HCT116 (cell line): ENCODE data around the gene FAM219A. TPM values are rescaled to one million over a fixed set of nuclear protein-coding genes. Genes with fewer than 3 reads are reported as not detected.

Experiments
- ATAC-seq: fragments of 200-7000 bp; cut with Tn5 transposase; 2 replicates; pipeline ENCODE4 v1.9.1; 2020; ENCODE audit warnings: mild to moderate bottlenecking, moderate library complexity
- BruUV-seq: library from RNA; stranded (reverse); fragments of 400-500 nt; replicated peaks from 2 replicates; lab custom pipeline; 2021; lab: Mats Ljungman, UMichigan
- CTCF ChIA-PET: fragments of 300-600 bp; sonication (Branson Sonifier 250); formaldehyde crosslinking; loops from one replicate; lab custom pipeline; 2021; ENCODE audit warnings: antibody characterized with exemption; lab: Charles Lee
- POLR2A ChIA-PET: fragments of 300-600, 350-600 bp; sonication (Branson Sonifier 250); formaldehyde crosslinking; loops from one replicate; lab custom pipeline; 2021; ENCODE audit warnings: antibody characterized with exemption; lab: Charles Lee
- RAD21 ChIA-PET, 2 experiments: fragments of 300-600 bp; sonication (Branson Sonifier 250); formaldehyde crosslinking; loops; one replicate each; lab custom pipeline; 2023; ENCODE audit warnings: low total read pairs in 2 of 2; ENCODE audit not compliant: uncharacterized antibody in 2 of 2, unreplicated experiment in 2 of 2, low non-redundant PET in 1 of 2; lab: Charles Lee
- DNase-seq: peaks from one replicate; pipeline ENCODE4 v3.0.0-alpha.2; 2010; ENCODE audit warnings: low read depth, low spot score
- H2AFZ ChIP-seq: fragments of 200-600 bp; shearing (Covaris generic), sonication (generic); 2 replicates; pipeline ENCODE4 v1.6.1; 2017; ENCODE audit warnings: low read depth, mixed run types, mixed read lengths, antibody characterized with exemption, low read length; ENCODE audit not compliant: poor library complexity, severe bottlenecking
- H3K27ac ChIP-seq: 2 replicates; pipeline ENCODE4 v1.5.1; 2012; ENCODE audit warnings: low read depth, low read length
- H3K27me3 ChIP-seq: fragments of 200-600 bp; sonication (generic); 2 replicates; pipeline ENCODE4 v1.6.1; 2016; ENCODE audit warnings: mixed run types, low read length, mixed read lengths; ENCODE audit not compliant: insufficient read depth
- H3K36me3 ChIP-seq, 2 experiments: fragments of 200-500 bp in 1 of 2; fragments of 200-600 bp in 1 of 2; sonication (Bioruptor generic) in 1 of 2; sonication (generic) in 1 of 2; 2 replicates each; pipeline versions ENCODE4 v1.5.1 to v1.6.1; 2014 to 2016; ENCODE audit warnings: low read length in 2 of 2, inconsistent platforms in 1 of 2, mixed read lengths in 1 of 2, mixed run types in 1 of 2; ENCODE audit not compliant: insufficient read depth in 2 of 2, control insufficient read depth in 1 of 2
- H3K4me1 ChIP-seq, 2 experiments: fragments of 200-600 bp in 1 of 2; sonication (generic) in 1 of 2; 2 replicates each; pipeline versions ENCODE4 v1.5.1 to v1.6.1; 2012 to 2017; ENCODE audit warnings: low read length in 2 of 2, inconsistent platforms in 1 of 2, mild to moderate bottlenecking in 1 of 2, mixed read lengths in 1 of 2, mixed run types in 1 of 2, moderate library complexity in 1 of 2; ENCODE audit not compliant: insufficient read depth in 2 of 2, control insufficient read depth in 1 of 2
- H3K4me2 ChIP-seq: fragments of 200-600 bp; sonication (generic); 2 replicates; pipeline ENCODE4 v1.6.1; 2017; ENCODE audit warnings: mixed run types, low read length, mixed read lengths
- H3K4me3 ChIP-seq, 2 experiments: fragments of 200-600 bp in 1 of 2; sonication (generic) in 1 of 2; replicated peaks in 1 of 2; 2 replicates each; pipeline ENCODE4 v1.5.1; 2011 to 2016; ENCODE audit warnings: low read length in 2 of 2, control low read depth in 1 of 2, low read depth in 1 of 2, mild to moderate bottlenecking in 1 of 2, mixed read lengths in 1 of 2, mixed run types in 1 of 2
- H3K79me2 ChIP-seq: fragments of 200-600 bp; sonication (generic); 2 replicates; pipeline ENCODE4 v1.6.1; 2017; ENCODE audit warnings: mild to moderate bottlenecking, mixed run types, low read length, moderate library complexity, mixed read lengths; ENCODE audit not compliant: insufficient read depth
- H3K9ac ChIP-seq: fragments of 200-600 bp; sonication (generic); 2 replicates; pipeline ENCODE4 v1.6.1; 2016; ENCODE audit warnings: low read length, mixed read lengths
- H3K9me2 ChIP-seq: fragments of 200-600 bp; sonication (generic), shearing (Covaris generic); 2 replicates; pipeline ENCODE4 v1.6.1; 2017; ENCODE audit warnings: mixed run types, mild to moderate bottlenecking, moderate library complexity; ENCODE audit not compliant: insufficient read depth
- H3K9me3 ChIP-seq, 2 experiments: fragments of 200-500 bp in 1 of 2; fragments of 200-600 bp in 1 of 2; sonication (Bioruptor generic) in 1 of 2; sonication (generic) in 1 of 2; 2 replicates each; pipeline ENCODE4 v1.6.1; 2014 to 2017; ENCODE audit warnings: low read length in 2 of 2, mixed read lengths in 2 of 2, inconsistent platforms in 1 of 2, low read depth in 1 of 2, mild to moderate bottlenecking in 1 of 2, mixed run types in 1 of 2, moderate library complexity in 1 of 2; ENCODE audit not compliant: control insufficient read depth in 1 of 2, insufficient read depth in 1 of 2
- H4K20me1 ChIP-seq: fragments of 200-600 bp; sonication (generic), shearing (Covaris generic); 2 replicates; pipeline ENCODE4 v1.6.1; 2017; ENCODE audit warnings: mixed run types, mild to moderate bottlenecking, moderate library complexity; ENCODE audit not compliant: insufficient read depth
- CBX3 ChIP-seq: IDR thresholded peaks from 2 replicates; pipeline ENCODE4 v1.6.1; 2012; ENCODE audit warnings: low read depth
- EZH2 ChIP-seq: fragments of 200-600 bp; sonication (generic); IDR thresholded peaks from 2 replicates; pipeline ENCODE4 v1.6.1; 2017; ENCODE audit warnings: antibody characterized with exemption, mixed run types
- FOSL1 ChIP-seq: IDR thresholded peaks from 2 replicates; pipeline ENCODE4 v1.6.1; 2012; ENCODE audit warnings: low read depth
- JUND ChIP-seq: IDR thresholded peaks from 2 replicates; pipeline ENCODE4 v1.6.1; 2012
- POLR2A ChIP-seq: IDR thresholded peaks from 2 replicates; pipeline ENCODE4 v1.7.0; 2011; ENCODE audit warnings: borderline replicate concordance; ENCODE audit not compliant: insufficient read depth, insufficient read length; ENCODE audit errors: extremely low read depth
- RAD21 ChIP-seq: IDR thresholded peaks from 2 replicates; pipeline ENCODE4 v1.6.1; 2012; ENCODE audit warnings: low read depth, mild to moderate bottlenecking
- SRF ChIP-seq: IDR thresholded peaks from 2 replicates; pipeline ENCODE4 v1.6.1; 2012; ENCODE audit warnings: low read depth
- TCF7L2 ChIP-seq: IDR thresholded peaks from 2 replicates; pipeline ENCODE4 v1.7.0; 2011; ENCODE audit warnings: borderline replicate concordance, inconsistent platforms; ENCODE audit not compliant: insufficient read depth, insufficient read length; ENCODE audit errors: extremely low read depth
- ZFX ChIP-seq: fragments of 450-650 bp; IDR thresholded peaks from 2 replicates; pipeline ENCODE4 v1.6.1; 2017
- ZNF274 ChIP-seq: fragments of 200-500 bp; sonication (Bioruptor generic); IDR thresholded peaks from 2 replicates; pipeline ENCODE4 v1.6.1; 2014; ENCODE audit warnings: mild to moderate bottlenecking, low read depth, low read length, inconsistent platforms
- intact Hi-C: fragments of 100-400 bp; cut with micrococcal nuclease; formaldehyde crosslinking; loops from 2 replicates; pipeline ENCODE4 v1.10.0; 2022
- total RNA-seq: library from RNA; stranded (reverse); gene quantifications from one replicate; pipeline ENCODE4 v1.2.1, GENCODE V29; 2021; ENCODE audit not compliant: unreplicated experiment
- TF ChIP-seq, protein P1 (sequence below), 3 experiments: fragments of 200-600 bp in 1 of 3; sonication (generic) in 1 of 3; IDR thresholded peaks in 2 of 3; conservative IDR thresholded peaks in 1 of 3; 2 replicates each; pipeline ENCODE4 v1.5.1; 2012 to 2017; ENCODE audit warnings: low read depth in 2 of 3, low read length in 2 of 3, antibody characterized with exemption in 1 of 3, borderline replicate concordance in 1 of 3, control low read depth in 1 of 3, mild to moderate bottlenecking in 1 of 3, mixed read lengths in 1 of 3, mixed run types in 1 of 3, moderate library complexity in 1 of 3; ENCODE audit not compliant: insufficient read depth in 1 of 3
- TF ChIP-seq, protein P2 (sequence below): IDR thresholded peaks from 2 replicates; pipeline ENCODE4 v1.6.1; 2012

The FAM219A gene
- total RNA-seq, 1 experiment from 2014 or later: 13.4 TPM

DNA sequence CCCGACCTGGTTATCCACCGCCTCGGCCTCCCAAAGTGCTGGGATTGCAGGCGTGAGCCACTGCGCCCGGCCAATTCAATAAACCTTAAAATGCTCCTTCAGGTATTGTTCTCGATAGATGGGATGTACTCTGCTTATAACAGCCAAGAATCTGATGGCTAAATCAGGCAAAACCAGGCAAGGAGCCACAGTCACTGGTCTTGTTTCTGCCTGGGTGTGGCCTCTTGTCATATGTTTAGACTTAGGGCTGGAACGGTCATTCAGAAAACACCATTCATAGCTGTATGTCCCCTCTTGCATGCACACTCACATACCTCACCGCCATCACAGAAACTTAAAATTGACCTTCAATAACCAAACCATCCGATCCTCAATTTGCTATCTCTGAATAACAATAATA is 7.7 kb downstream of the FAM219A start:
- H3K79me2 ChIP-seq: peaks cover 4% of the 10 kb centered on the region
- CTCF ChIA-PET: no interaction called here

More for the DNA sequence above, 7.7 kb downstream of the FAM219A start:
- no TSS peak for BruUV-seq
- DNase-seq (no peak), ATAC-seq (no peak)
- Histone ChIP-seq H3K4me1 (peaks cover 4 to 21% of the 10 kb centered on the region in 2 experiments; a peak in 2 of 4 replicates), H2AFZ (no peak overlapping the region), H3K9ac (no peak overlapping the region), H3K9me3 (no peaks in the 10 kb centered on the region), H3K27me3 (no peaks in the 10 kb centered on the region), H4K20me1 (no peaks in the 10 kb centered on the region), H3K36me3 (no peaks in the 10 kb centered on the region), H3K27ac (no peak overlapping the region), H3K9me2 (no peaks in the 10 kb centered on the region), H3K4me2 (no peak overlapping the region), H3K4me3 (no peak overlapping the region)
- intact Hi-C loops: loop anchor here (10.0 kb wide), 1 partner anchor 406 kb away; the partner anchor contains the start of gene UBAP2
- ChIA-PET POLR2A (no interaction called here), RAD21 (no interaction called here)
- TF ChIP-seq, protein P1, sequence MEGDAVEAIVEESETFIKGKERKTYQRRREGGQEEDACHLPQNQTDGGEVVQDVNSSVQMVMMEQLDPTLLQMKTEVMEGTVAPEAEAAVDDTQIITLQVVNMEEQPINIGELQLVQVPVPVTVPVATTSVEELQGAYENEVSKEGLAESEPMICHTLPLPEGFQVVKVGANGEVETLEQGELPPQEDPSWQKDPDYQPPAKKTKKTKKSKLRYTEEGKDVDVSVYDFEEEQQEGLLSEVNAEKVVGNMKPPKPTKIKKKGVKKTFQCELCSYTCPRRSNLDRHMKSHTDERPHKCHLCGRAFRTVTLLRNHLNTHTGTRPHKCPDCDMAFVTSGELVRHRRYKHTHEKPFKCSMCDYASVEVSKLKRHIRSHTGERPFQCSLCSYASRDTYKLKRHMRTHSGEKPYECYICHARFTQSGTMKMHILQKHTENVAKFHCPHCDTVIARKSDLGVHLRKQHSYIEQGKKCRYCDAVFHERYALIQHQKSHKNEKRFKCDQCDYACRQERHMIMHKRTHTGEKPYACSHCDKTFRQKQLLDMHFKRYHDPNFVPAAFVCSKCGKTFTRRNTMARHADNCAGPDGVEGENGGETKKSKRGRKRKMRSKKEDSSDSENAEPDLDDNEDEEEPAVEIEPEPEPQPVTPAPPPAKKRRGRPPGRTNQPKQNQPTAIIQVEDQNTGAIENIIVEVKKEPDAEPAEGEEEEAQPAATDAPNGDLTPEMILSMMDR (IDR thresholded peaks at IDR 0.05 in 2 of 3, conservative IDR thresholded peaks at IDR 0.05 in 1 of 3; ENCODE audit: borderline replicate concordance in 1 of 3, insufficient read depth in 1 of 3, low read depth in 2 of 3, low read length in 2 of 3): no peak
- TF ChIP-seq RAD21 (no peak), ZFX (no peak), TCF7L2 (no peak), SRF (no peak), POLR2A (no peak), ZNF274 (no peak), CBX3 (no peak), EZH2 (no peak), FOSL1 (no peak), JUND (no peak)
- TF ChIP-seq, protein P2, sequence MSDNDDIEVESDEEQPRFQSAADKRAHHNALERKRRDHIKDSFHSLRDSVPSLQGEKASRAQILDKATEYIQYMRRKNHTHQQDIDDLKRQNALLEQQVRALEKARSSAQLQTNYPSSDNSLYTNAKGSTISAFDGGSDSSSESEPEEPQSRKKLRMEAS: no peak
